PC-3 (cell line): ENCODE results near the gene GPBP1L1.

Source experiments
- CTCF ChIP-seq: fragments of 300-600 bp; sonication (generic); conservative IDR thresholded peaks from 2 replicates; pipeline ENCODE4 v1.5.1; 2017; ENCODE audit warnings: antibody characterized with exemption, low read depth, mild to moderate bottlenecking, low read length
- EZH2 ChIP-seq: fragments of 300-600 bp; sonication (generic); IDR thresholded peaks from one replicate; pipeline ENCODE4 v1.6.1; 2017; ENCODE audit warnings: antibody characterized with exemption, mild to moderate bottlenecking, low read length; ENCODE audit not compliant: unreplicated experiment
- EZH2phosphoT487 ChIP-seq: fragments of 300-600 bp; sonication (generic); IDR thresholded peaks from 2 replicates; pipeline ENCODE4 v1.6.1; 2018; ENCODE audit warnings: mild to moderate bottlenecking, antibody characterized with exemption, low read length, borderline replicate concordance

GRCh38 chr1:45640293-45640692, 46.0 kb downstream of the GPBP1L1 start:
- TF ChIP-seq EZH2phosphoT487: no peak
- no peak for TF ChIP-seq CTCF
- TF ChIP-seq EZH2: no peak
